ENCODE measurements around the gene ABCC2.
"Not testable (repeated sequence)": the region's sequence is repeated elsewhere in the genome, so short reads cannot be mapped to it uniquely, and the experiment has no call there.

Gene ABCC2

GRCh38 chr10:99782447-99783286 is at the start of gene ABCC2:
TSS of gene ABCC2 (plus strand) at chr10:99782640. CDS start at chr10:99782845, 205 bp downstream.
- DNase-seq: no peak

- peak; percentile 40 for DNase-seq
Measured at GRCh38 chr10:99733366-99733765, 49.1 kb upstream of the ABCC2 start.

DNA sequence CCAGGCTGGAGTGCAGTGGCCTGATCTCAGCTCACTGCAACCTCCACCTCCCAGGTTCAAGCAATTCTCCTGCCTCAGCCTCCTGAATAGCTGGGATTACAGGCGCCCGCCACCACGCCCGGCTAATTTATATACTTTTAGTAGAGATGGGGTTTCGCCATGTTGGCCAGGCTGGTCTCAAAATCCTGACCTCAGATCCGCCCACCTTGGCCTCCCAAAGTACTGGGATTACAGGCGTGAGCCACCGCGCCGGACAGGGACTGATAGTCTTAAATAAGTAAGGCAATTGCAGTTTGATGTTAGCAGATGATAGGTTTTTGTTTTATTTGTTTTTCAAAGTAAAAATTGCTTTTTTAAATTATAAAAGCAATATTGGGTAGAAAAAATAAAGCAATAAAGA is 48.3 kb upstream of the ABCC2 start:
- not testable (repeated sequence) for DNase-seq

DNA sequence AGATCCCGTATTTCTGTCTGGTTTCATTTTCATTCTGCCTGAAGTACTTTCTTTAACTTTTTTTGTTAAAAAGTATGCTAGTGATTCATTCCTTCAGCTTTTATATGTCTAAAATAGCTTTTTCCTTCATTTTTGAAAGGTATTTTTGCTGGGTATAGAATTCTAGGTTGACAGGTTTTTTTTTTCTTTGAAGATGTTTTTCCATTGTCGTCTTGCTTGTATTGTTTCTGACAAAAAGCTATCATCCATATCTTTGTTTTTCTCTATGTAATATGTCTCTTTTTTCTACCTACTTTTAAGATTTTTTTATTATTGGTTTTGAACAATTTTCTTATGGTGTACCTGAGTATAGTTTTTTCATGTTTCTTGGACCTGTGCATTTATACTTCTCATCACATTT is 42.2 kb upstream of the ABCC2 start:
- DNase-seq: no peak

- no peak for DNase-seq
Measured at GRCh38 chr10:99740933-99741559, 41.4 kb upstream of the ABCC2 start.

DNA sequence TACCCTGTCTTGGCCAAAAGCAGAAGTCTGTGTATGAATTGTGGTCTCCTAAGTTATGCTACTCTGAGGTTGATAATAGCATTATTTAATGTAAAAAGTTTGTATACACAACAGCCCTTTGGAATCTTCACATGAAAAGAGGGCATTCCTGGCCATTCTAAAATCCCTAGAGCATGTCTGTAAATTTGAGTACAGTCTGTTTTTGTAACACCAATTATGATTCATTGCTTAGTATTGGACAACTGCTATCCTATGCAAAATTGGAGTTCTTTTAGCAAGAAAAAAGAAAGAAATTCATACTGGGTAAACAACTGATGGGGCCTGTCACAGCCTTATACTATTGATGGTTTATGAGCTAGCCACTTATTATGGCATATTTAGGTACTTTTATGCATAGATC is 40.2 kb upstream of the ABCC2 start:
- no peak for DNase-seq

GRCh38 chr10:99742701-99743100 is 39.7 kb upstream of the ABCC2 start:
- no peak for DNase-seq

GRCh38 chr10:99743841-99744240 is 38.6 kb upstream of the ABCC2 start:
- no peak for DNase-seq

GRCh38 chr10:99746166-99746565 is 36.3 kb upstream of the ABCC2 start:
- not testable (repeated sequence) for DNase-seq

- DNase-seq: no peak
Measured at GRCh38 chr10:99748823-99749451, 33.5 kb upstream of the ABCC2 start.

DNA sequence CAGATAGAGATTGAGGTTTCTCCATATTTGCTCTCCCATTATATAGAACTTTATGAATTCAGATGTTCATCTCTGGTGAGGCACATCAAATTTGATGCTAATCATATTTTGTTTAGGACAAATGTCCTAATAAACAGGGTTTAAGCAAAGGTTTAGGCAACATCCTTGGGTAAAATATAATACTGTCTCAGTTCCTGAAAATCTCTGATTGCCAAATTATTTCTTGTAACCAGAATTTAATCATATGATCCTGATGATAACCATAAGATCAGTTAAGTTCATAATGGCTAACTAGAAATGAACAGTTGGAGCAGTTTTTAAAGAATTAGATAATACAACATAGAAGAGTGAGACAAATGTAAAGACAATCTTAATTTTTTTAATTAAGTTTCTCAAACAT is 31.8 kb upstream of the ABCC2 start:
- DNase-seq: no peak

DNA sequence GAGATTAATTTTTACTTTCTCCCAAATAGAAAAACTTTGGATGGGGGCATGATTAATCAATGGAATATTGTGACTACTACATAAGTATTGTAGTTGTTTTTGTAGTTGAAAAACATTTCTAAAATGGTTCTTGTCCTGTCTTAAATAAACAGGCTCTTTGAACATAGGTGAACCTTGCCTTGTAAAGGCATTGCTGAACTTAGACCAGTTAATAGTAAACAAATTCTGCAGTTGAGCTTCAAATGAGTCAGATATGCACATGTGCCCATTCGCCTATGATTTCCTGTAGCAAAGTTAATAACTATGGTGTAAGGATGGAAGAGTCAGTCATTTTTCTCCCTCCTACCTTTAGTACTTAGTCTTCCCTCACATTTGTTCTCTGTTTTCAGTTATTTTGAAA is 27.8 kb upstream of the ABCC2 start:
- DNase-seq: no peak

DNA sequence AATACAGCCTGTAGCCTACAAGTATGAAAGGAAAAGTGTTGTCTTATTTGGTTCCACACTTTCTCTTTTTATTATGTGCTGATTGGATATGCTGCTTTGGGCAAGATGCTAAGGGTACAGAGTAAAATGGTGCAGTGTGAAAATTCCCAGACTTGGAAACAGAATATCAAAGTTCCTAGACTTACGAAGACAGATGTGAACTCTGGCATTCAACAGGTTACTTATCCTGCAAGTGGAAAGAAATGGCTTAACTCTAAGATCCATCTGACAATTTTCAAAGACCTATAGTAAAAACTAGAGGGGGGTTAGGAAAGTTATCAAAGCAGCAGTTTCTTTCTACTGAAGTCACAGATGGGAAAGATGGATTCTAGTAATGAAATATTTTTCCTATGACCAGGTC is 26.3 kb upstream of the ABCC2 start:
- DNase-seq: no peak

GRCh38 chr10:99758211-99758891 is 24.1 kb upstream of the ABCC2 start:
- no peak for DNase-seq

- DNase-seq: no peak
Measured at GRCh38 chr10:99760321-99760720, 22.1 kb upstream of the ABCC2 start.

DNA sequence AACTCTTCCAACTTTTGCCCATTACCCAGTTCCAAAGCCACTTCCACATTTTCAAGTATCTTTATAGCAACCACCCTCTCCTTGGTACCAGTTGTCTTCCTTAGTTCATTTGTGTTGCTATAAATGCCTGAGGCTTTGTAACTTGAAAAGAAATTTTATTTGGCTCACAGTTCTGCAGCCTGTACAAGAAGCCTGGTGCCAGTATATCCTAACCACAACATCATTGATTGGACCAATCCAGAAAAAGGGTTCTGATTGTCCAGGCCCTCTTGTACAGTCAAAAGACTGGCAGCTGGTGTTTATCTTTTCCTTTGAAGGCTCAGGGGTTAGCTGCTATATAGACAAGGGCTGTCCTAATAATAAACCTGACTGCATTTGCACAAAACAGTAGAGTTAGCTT is 21.1 kb upstream of the ABCC2 start:
- DNase-seq: no peak

GRCh38 chr10:99765672-99766301 is 16.7 kb upstream of the ABCC2 start:
- DNase-seq: no peak

DNA sequence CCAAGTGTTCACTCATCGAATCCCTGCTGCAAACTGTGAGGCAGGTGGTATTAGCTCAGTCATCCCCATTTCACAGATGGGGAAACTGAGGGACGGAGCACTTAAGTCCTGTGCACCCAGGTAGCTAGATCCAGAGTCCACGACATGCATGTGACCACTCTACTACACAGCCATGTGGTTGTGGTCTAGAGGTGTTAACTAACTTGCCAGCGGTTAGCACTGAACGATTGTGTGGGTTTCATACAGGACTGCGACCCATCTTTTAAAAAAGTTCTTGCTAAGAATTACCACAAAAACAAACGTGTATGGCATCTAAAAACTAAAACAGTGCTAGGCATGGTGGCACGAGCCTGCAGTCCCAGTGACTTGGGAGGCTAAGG is 16.1 kb upstream of the ABCC2 start:
- DNase-seq: no peak

DNA sequence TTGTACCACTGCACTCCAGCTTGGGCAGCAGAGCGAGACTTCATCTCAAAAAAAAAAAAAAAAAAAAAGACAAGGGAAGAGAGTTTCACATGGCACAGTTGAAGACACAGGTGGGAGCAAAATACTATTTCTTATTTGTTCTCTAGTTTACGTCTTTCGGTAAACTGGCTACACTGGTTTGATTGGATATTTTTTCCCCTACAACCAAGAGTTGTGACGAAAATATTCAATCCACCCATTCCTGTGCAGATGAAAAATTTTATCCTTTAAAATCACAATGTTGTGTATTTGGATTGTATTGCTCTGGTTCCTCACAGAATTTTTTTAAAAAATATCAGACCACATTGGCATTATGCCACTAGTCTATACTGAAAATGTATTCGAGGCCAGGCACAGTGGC is 14.5 kb upstream of the ABCC2 start:
- DNase-seq: no peak

DNA sequence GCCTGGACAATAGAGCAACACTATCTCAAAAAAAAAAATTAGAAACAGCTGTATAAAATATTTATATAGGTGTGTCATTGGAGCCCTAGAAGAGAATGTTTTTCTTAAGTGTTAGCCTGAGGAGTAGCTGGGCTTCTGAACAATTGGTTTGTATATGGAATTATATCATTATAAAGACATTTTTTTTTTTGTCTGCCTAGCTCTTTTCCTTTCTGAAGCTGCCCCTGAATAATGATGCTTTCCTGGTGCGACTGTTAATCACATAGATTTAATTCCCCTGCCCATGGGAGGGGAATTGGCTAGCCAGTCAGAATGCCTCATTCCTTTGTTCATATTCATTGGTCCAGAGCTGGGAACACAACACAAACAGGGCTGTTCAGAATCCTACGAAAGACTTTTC is 13.9 kb upstream of the ABCC2 start:
- no peak for DNase-seq

DNA sequence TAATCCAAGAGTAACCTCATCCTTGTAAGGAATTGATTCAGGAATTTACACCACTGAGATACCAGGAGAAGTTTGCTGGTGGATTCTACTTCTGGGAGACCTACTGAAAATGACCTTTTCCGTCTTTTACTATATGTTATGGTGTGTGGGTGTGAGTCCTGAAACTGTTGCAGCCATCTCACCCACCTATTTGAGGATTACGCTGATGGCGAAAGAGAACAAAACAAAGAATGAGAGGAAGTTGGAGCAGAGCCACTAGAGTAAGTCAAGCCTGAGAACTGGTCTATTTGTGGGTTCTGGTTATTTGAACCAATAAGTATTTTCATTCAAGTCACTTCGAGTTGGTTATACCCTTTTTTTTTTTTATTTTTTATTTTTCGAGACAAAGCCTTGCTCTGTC is 12.7 kb upstream of the ABCC2 start:
- DNase-seq: no peak

- no peak for DNase-seq
Measured at GRCh38 chr10:99770408-99771045, 11.9 kb upstream of the ABCC2 start.

DNA sequence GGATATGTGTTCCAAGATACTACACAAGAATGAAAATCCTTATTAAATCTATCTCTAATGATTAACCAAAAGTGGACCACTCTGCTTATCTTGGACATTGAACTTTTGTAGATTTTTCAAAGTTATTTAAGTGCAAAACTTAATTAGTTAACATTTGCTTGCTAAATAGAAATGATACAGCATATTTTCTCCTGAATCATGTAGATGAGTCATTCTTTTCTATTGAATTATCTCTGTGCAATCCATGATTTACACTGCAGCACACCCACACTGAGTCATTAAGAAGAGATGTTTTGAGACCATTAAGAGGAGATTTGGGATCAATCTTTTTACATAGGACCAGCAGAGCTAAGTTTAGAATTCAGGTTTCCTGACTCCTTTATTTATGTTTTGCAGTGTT is 6.6 kb upstream of the ABCC2 start:
- DNase-seq: no peak
